Mucosa of descending colon (tissue), 3 donors: ENCODE results near the gene TMA16. TPM values are rescaled to one million over a fixed set of nuclear protein-coding genes. Genes with fewer than 3 reads are reported as not detected.

Experiments
- ATAC-seq: fragments of 200-7000 bp; cut with Tn5 transposase; one replicate; pipeline ENCODE4 v1.9.1; 2020; ENCODE audit warnings: mild to moderate bottlenecking, moderate library complexity
- DNase-seq, 3 donors: peaks; one replicate each; pipeline ENCODE4 v3.0.0-alpha.2; 2020
- H3K36me3 ChIP-seq: fragments of 200-600 bp; one replicate; pipeline ENCODE4 v1.8.0; 2021; ENCODE audit warnings: low read depth, mild to moderate bottlenecking
- H3K4me1 ChIP-seq: fragments of 200-600 bp; one replicate; pipeline ENCODE4 v1.8.0; 2021; ENCODE audit warnings: low read depth, mild to moderate bottlenecking
- H3K4me3 ChIP-seq: fragments of 200-600 bp; one replicate; pipeline ENCODE4 v1.8.0; 2021; ENCODE audit warnings: mild to moderate bottlenecking
- H3K9me3 ChIP-seq: fragments of 200-600 bp; one replicate; pipeline ENCODE4 v1.8.0; 2021; ENCODE audit warnings: mild to moderate bottlenecking
- CTCF ChIP-seq: fragments of 200-600 bp; IDR thresholded peaks from one replicate; pipeline ENCODE4 v1.8.0; 2022; ENCODE audit warnings: antibody characterized with exemption, mild to moderate bottlenecking
- intact Hi-C, 2 donors: fragments of 100-400 bp; cut with DNase I in 1 of 2; cut with micrococcal nuclease in 1 of 2; formaldehyde crosslinking; loops; one replicate each; pipeline versions ENCODE4 v1.11.0 to v1.11.1; 2022; cut with DNase I, micrococcal nuclease
- total RNA-seq, 3 donors: library from RNA; stranded (reverse); fragmentation: NEBNext Ultra II Directional in 2 of 3; extraction: Animal tissue kit (Norgen Biotek cat#: 25700) in 2 of 3; gene quantifications; one replicate each; pipeline versions ENCODE4 v1.2.1 to v1.2.4, GENCODE V29; 2021 to 2023
- donor health status: DM: no; HTN: no; CAD: no; lungs with moderate emphysema.
- donor health status: DM: no; HTN: no; CAD: no.
- donor health status: DM: no; HTN: yes; CAD: no.

The TMA16 gene
- total RNA-seq, 3 donors from 2014 or later, result 19.0 to 21.6 (median 19.1) TPM

GRCh38 chr4:163505374-163505773 lies 10.9 kb downstream of the TMA16 start:
- Histone ChIP-seq H3K4me3 (no peak overlapping the region), H3K9me3 (no peaks in the 10 kb centered on the region), H3K36me3 (no peaks in the 10 kb centered on the region), H3K4me1 (peaks cover 5% of the 10 kb centered on the region)
- DNase-seq, result no peak
- ATAC-seq, result no peak
- intact Hi-C loops, result no loop called here
- no peak for TF ChIP-seq CTCF

GRCh38 chr4:163515198-163515597 lies 20.7 kb downstream of the TMA16 start:
- H3K4me3 ChIP-seq, result no peak overlapping the region
- no peak for DNase-seq
- H3K9me3 ChIP-seq, result no peaks in the 10 kb centered on the region
- no peak for ATAC-seq
- intact Hi-C loops, result no loop called here
- no peak for TF ChIP-seq CTCF
- H3K4me1 ChIP-seq, result no peaks in the 10 kb centered on the region
- H3K36me3 ChIP-seq, result no peaks in the 10 kb centered on the region

- no peaks in the 10 kb centered on the region for H3K9me3 ChIP-seq
- ATAC-seq, result no peak
- H3K36me3 ChIP-seq, result no peaks in the 10 kb centered on the region
- no peak for DNase-seq
- intact Hi-C loops, result no loop called here
- no peak overlapping the region for H3K4me3 ChIP-seq
- no peak for TF ChIP-seq CTCF
- no peaks in the 10 kb centered on the region for H3K4me1 ChIP-seq
Measured at GRCh38 chr4:163523791-163524365, 29.4 kb downstream of the TMA16 start.

GRCh38 chr4:163525982-163526381 lies 31.5 kb downstream of the TMA16 start:
- Histone ChIP-seq H3K4me3 (no peak overlapping the region), H3K4me1 (no peaks in the 10 kb centered on the region), H3K9me3 (no peaks in the 10 kb centered on the region), H3K36me3 (no peaks in the 10 kb centered on the region)
- DNase-seq, result no peak
- no peak for TF ChIP-seq CTCF
- no peak for ATAC-seq
- intact Hi-C loops, result no loop called here

GRCh38 chr4:163527172-163527571 lies 32.7 kb downstream of the TMA16 start:
- no peak for ATAC-seq
- Histone ChIP-seq H3K4me3 (no peak overlapping the region), H3K36me3 (no peaks in the 10 kb centered on the region), H3K9me3 (no peaks in the 10 kb centered on the region), H3K4me1 (no peaks in the 10 kb centered on the region)
- intact Hi-C loops, result no loop called here
- no peak for TF ChIP-seq CTCF
- no peak for DNase-seq

GRCh38 chr4:163528653-163529052 lies 34.2 kb downstream of the TMA16 start:
- no peak for ATAC-seq

More at GRCh38 chr4:163528653-163529052, 34.2 kb downstream of the TMA16 start:
- H3K4me1 ChIP-seq, result no peaks in the 10 kb centered on the region
- intact Hi-C loops, result no loop called here
- no peak for TF ChIP-seq CTCF
- H3K36me3 ChIP-seq, result no peaks in the 10 kb centered on the region
- no peak overlapping the region for H3K4me3 ChIP-seq
- DNase-seq, result no peak
- H3K9me3 ChIP-seq, result no peaks in the 10 kb centered on the region
